ENCODE data around the gene NRK. TPM values are rescaled to one million over a fixed set of nuclear protein-coding genes. Genes with fewer than 3 reads are reported as not detected.
"Not testable (repeated sequence)": the region's sequence is repeated elsewhere in the genome, so short reads cannot be mapped to it uniquely, and the experiment has no call there.

NRK gene
- total and polyA plus RNA-seq, 2 experiments from 2014 or later: not detected

- Histone ChIP-seq H3K27ac (no peak overlapping the region), H3K27me3 (replicated peaks; ENCODE audit: insufficient read depth) (no peaks in the 10 kb centered on the region), H3F3A (ENCODE audit: insufficient read depth) (no peaks in the 10 kb centered on the region), H3K79me2 (ENCODE audit: insufficient read depth) (no peaks in the 10 kb centered on the region), H3K9me3 (ENCODE audit: low read depth) (no peaks in the 10 kb centered on the region), H3K4me1 (ENCODE audit: insufficient read depth) (no peaks in the 10 kb centered on the region), H3K9ac (no peak overlapping the region), H2AFZ (no peak overlapping the region), H4K20me1 (ENCODE audit: insufficient read depth) (no peaks in the 10 kb centered on the region), H3K4me3 (no peak overlapping the region), H3K36me3 (ENCODE audit: low read depth) (no peaks in the 10 kb centered on the region), H3K9me2 (ENCODE audit: insufficient read depth) (no peaks in the 10 kb centered on the region), H3K4me2 (ENCODE audit: unreplicated experiment) (no peak overlapping the region)
- TF ChIP-seq EZH2 (IDR thresholded peaks at IDR 0.05; ENCODE audit: insufficient read depth, poor library complexity, severe bottlenecking): no peak
- TF ChIP-seq EZH2phosphoT487 (IDR thresholded peaks at IDR 0.05; ENCODE audit: insufficient read depth, low read depth): no peak
- no peak for DNase-seq
- in situ Hi-C loops (cut with MboI): no loop called here
- 19 to 20% methylated on average over 2 of the region's 2 CpGs for WGBS, 2 experiments (ENCODE audit: low coverage in 1 of 2, low lambda C conversion rate in 2 of 2, missing lambda C conversion rate in 2 of 2)
Measured at GRCh38 chrX:105803891-105804290, 18.4 kb upstream of the NRK start.

GRCh38 chrX:105805655-105806054 is 16.7 kb upstream of the NRK start:
- H3K4me2 ChIP-seq (ENCODE audit: unreplicated experiment); H3K4me3 ChIP-seq; in situ Hi-C loops (cut with MboI); H3K4me1 ChIP-seq (ENCODE audit: insufficient read depth); H3K9ac ChIP-seq; H3F3A ChIP-seq (ENCODE audit: insufficient read depth); H3K9me3 ChIP-seq (ENCODE audit: low read depth); H3K27ac ChIP-seq; H3K79me2 ChIP-seq (ENCODE audit: insufficient read depth); H2AFZ ChIP-seq; H3K36me3 ChIP-seq (ENCODE audit: low read depth); H3K9me2 ChIP-seq (ENCODE audit: insufficient read depth); H3K27me3 ChIP-seq (replicated peaks; ENCODE audit: insufficient read depth); DNase-seq; H4K20me1 ChIP-seq (ENCODE audit: insufficient read depth): not testable (repeated sequence)

GRCh38 chrX:105816517-105816916 is 5.8 kb upstream of the NRK start:
- TF ChIP-seq EZH2phosphoT487 (IDR thresholded peaks at IDR 0.05; ENCODE audit: insufficient read depth, low read depth): no peak
- Histone ChIP-seq H3K4me1 (ENCODE audit: insufficient read depth) (no peaks in the 10 kb centered on the region), H4K20me1 (ENCODE audit: insufficient read depth) (no peaks in the 10 kb centered on the region), H3K27ac (no peak overlapping the region), H3K9me2 (ENCODE audit: insufficient read depth) (no peaks in the 10 kb centered on the region), H3K9ac (no peak overlapping the region), H3K9me3 (ENCODE audit: low read depth) (no peaks in the 10 kb centered on the region), H3K36me3 (ENCODE audit: low read depth) (no peaks in the 10 kb centered on the region), H3K27me3 (replicated peaks; ENCODE audit: insufficient read depth) (no peaks in the 10 kb centered on the region), H3K79me2 (ENCODE audit: insufficient read depth) (no peaks in the 10 kb centered on the region), H2AFZ (no peak overlapping the region), H3F3A (ENCODE audit: insufficient read depth) (no peaks in the 10 kb centered on the region), H3K4me2 (ENCODE audit: unreplicated experiment) (no peak overlapping the region), H3K4me3 (no peak overlapping the region)
- 21% methylated on average over 2 of the region's 2 CpGs for WGBS, 2 experiments (ENCODE audit: low coverage in 1 of 2, low lambda C conversion rate in 2 of 2, missing lambda C conversion rate in 2 of 2)
- DNase-seq: no peak
- in situ Hi-C loops (cut with MboI): no loop called here

- Histone ChIP-seq H3K4me2 (ENCODE audit: unreplicated experiment) (no peak overlapping the region), H3K27me3 (replicated peaks; ENCODE audit: insufficient read depth) (no peaks in the 10 kb centered on the region), H2AFZ (no peak overlapping the region), H4K20me1 (ENCODE audit: insufficient read depth) (no peaks in the 10 kb centered on the region), H3K27ac (no peak overlapping the region), H3K9me3 (ENCODE audit: low read depth) (no peaks in the 10 kb centered on the region), H3K9ac (no peak overlapping the region), H3K4me1 (ENCODE audit: insufficient read depth) (no peaks in the 10 kb centered on the region), H3K36me3 (ENCODE audit: low read depth) (no peaks in the 10 kb centered on the region), H3K79me2 (ENCODE audit: insufficient read depth) (no peaks in the 10 kb centered on the region), H3F3A (ENCODE audit: insufficient read depth) (no peaks in the 10 kb centered on the region), H3K4me3 (no peak overlapping the region), H3K9me2 (ENCODE audit: insufficient read depth) (no peaks in the 10 kb centered on the region)
- no peak for TF ChIP-seq EZH2 (IDR thresholded peaks at IDR 0.05; ENCODE audit: insufficient read depth, poor library complexity, severe bottlenecking)
- TF ChIP-seq EZH2phosphoT487 (IDR thresholded peaks at IDR 0.05; ENCODE audit: insufficient read depth, low read depth): no peak
- in situ Hi-C loops (cut with MboI): no loop called here
- 6 to 7% methylated on average over 6 to 7 of the region's 7 CpGs for WGBS, 2 experiments (ENCODE audit: low coverage in 1 of 2, low lambda C conversion rate in 2 of 2, missing lambda C conversion rate in 2 of 2)
- DNase-seq: no peak
Measured at GRCh38 chrX:105820247-105820646, 2.1 kb upstream of the NRK start.

- H3K9me3 ChIP-seq (ENCODE audit: low read depth): no peaks in the 10 kb centered on the region
- no peaks in the 10 kb centered on the region for H3K79me2 ChIP-seq (ENCODE audit: insufficient read depth)
- no peak overlapping the region for H3K4me2 ChIP-seq (ENCODE audit: unreplicated experiment)
- no peaks in the 10 kb centered on the region for H3K9me2 ChIP-seq (ENCODE audit: insufficient read depth)
- no peak for DNase-seq
- H2AFZ ChIP-seq: no peak overlapping the region
- H3K27me3 ChIP-seq (replicated peaks; ENCODE audit: insufficient read depth): no peaks in the 10 kb centered on the region
- in situ Hi-C loops (cut with MboI): no loop called here
- H4K20me1 ChIP-seq (ENCODE audit: insufficient read depth): no peaks in the 10 kb centered on the region
- H3K9ac ChIP-seq: no peak overlapping the region
- WGBS, 2 experiments (ENCODE audit: low coverage in 1 of 2, low lambda C conversion rate in 2 of 2, missing lambda C conversion rate in 2 of 2): 8 to 11% methylated on average over 24 to 26 of the region's 28 CpGs
- no peak for TF ChIP-seq EZH2 (IDR thresholded peaks at IDR 0.05; ENCODE audit: insufficient read depth, poor library complexity, severe bottlenecking)
- TF ChIP-seq EZH2phosphoT487 (IDR thresholded peaks at IDR 0.05; ENCODE audit: insufficient read depth, low read depth): no peak
- H3F3A ChIP-seq (ENCODE audit: insufficient read depth): no peaks in the 10 kb centered on the region
- no peak overlapping the region for H3K4me3 ChIP-seq
- H3K36me3 ChIP-seq (ENCODE audit: low read depth): no peaks in the 10 kb centered on the region
- no peak overlapping the region for H3K27ac ChIP-seq
- no peaks in the 10 kb centered on the region for H3K4me1 ChIP-seq (ENCODE audit: insufficient read depth)
Measured at GRCh38 chrX:105821471-105822121, 743 bp upstream of the NRK start.
